Neural crest cell (in vitro differentiated cells): ENCODE results near the gene OLIG2. TPM values are rescaled to one million over a fixed set of nuclear protein-coding genes. Genes with fewer than 3 reads are reported as not detected.

Experiments
- DNase-seq: peaks from one replicate; pipeline ENCODE4 v3.0.0; 2021; ENCODE audit warnings: low read depth, mixed read lengths, low spot score
- H3K27ac Mint-ChIP-seq: one replicate; pipeline ENCODE4 v1.8.0; 2021; ENCODE audit warnings: mild to moderate bottlenecking, mixed read lengths; ENCODE audit not compliant: unreplicated experiment
- H3K27me3 Mint-ChIP-seq: 2 replicates; pipeline ENCODE4 v1.8.0; 2021; ENCODE audit warnings: low read depth, mild to moderate bottlenecking, mixed read lengths
- H3K36me3 Mint-ChIP-seq: 2 replicates; pipeline ENCODE4 v1.8.0; 2021; ENCODE audit warnings: low read depth, mild to moderate bottlenecking, mixed read lengths
- H3K4me1 Mint-ChIP-seq: 2 replicates; pipeline ENCODE4 v1.8.0; 2021; ENCODE audit warnings: mixed read lengths
- H3K4me3 Mint-ChIP-seq: one replicate; pipeline ENCODE4 v1.8.0; 2021; ENCODE audit warnings: mild to moderate bottlenecking, mixed read lengths
- H3K9me3 Mint-ChIP-seq: 2 replicates; pipeline ENCODE4 v1.8.0; 2021; ENCODE audit warnings: mixed read lengths
- CTCF ChIP-seq: fragments of 200-600 bp; sonication (generic); conservative IDR thresholded peaks from 2 replicates; pipeline ENCODE4 v1.5.0; 2021; ENCODE audit warnings: antibody characterized with exemption, mild to moderate bottlenecking
- total RNA-seq: library from RNA; stranded (reverse); gene quantifications from 2 replicates; pipeline ENCODE4 v1.2.1, GENCODE V29; 2021

Gene OLIG2
- total RNA-seq, 1 donor from 2014 or later, result 5.4 TPM

GRCh38 chr21:33076600-33077329 lies 51.0 kb downstream of the OLIG2 start:
- Mint-ChIP-seq H3K36me3 (no peaks in the 10 kb centered on the region), H3K27me3 (peaks cover 86% of the 10 kb centered on the region), H3K9me3 (no peaks in the 10 kb centered on the region), H3K4me1 (peaks cover 29% of the 10 kb centered on the region), H3K4me3 (no peak overlapping the region), H3K27ac (no peak overlapping the region)
- DNase-seq, result no peak
- TF ChIP-seq CTCF, result no peak

Other genes with a start within 250 kb of the OLIG2 start
- 5.4 and 8.4 TPM in 2 replicates for gene OLIG1, start 44.2 kb downstream of the OLIG2 start, total RNA-seq
- 10.8 and 14.5 TPM in 2 replicates for gene IFNAR2, start 204.0 kb downstream of the OLIG2 start, total RNA-seq
- gene IL10RB, start 240.4 kb downstream of the OLIG2 start, total RNA-seq, result 5.8 and 7.1 TPM in 2 replicates